ENCODE data around the gene PYROXD2. TPM values are rescaled to one million over a fixed set of nuclear protein-coding genes. Genes with fewer than 3 reads are reported as not detected.

Gene PYROXD2
- total and polyA plus RNA-seq, 2 of the 8 experiments (the other 6 are each of a cell fraction or from before 2014, with no cell fraction given): 3.2 to 5.4 TPM

- Histone ChIP-seq H3K79me2 (ENCODE audit: control insufficient read depth in 1 of 2, insufficient read depth in 2 of 2, low read length in 2 of 2) (no peaks in the 10 kb centered on the region), H3K27ac (ENCODE audit: low read depth, low read length) (no peak overlapping the region), H3K18ac (ENCODE audit: extremely low read depth, low read length) (no peak overlapping the region), H3K23ac (ENCODE audit: insufficient read length) (no peak overlapping the region), H3K27me3 (replicated peaks in 1 of 4; ENCODE audit: control insufficient read depth in 3 of 4, extremely low read depth in 1 of 4, insufficient read depth in 3 of 4, low read length in 3 of 4) (0 out of 7 replicates have a peak, but pooled peaks cover 0 to 3% (median 0%) of the 10 kb centered on the region in 4 experiments), H2AK5ac (ENCODE audit: low read depth, low read length) (no peak overlapping the region), H2BK20ac (ENCODE audit: low read length) (no peak overlapping the region), H2BK12ac (ENCODE audit: low read depth, low read length) (no peak overlapping the region), H3K56ac (replicated peaks; ENCODE audit: insufficient read length, low read depth, low read length) (no peak overlapping the region), H3K4ac (replicated peaks; ENCODE audit: insufficient read length, low read depth, low read length) (no peak overlapping the region), H3K4me3 (ENCODE audit: extremely low read depth in 1 of 4, insufficient read depth in 2 of 4, low read depth in 3 of 4, low read length in 4 of 4) (no peak overlapping the region), H3K36me3 (ENCODE audit: control insufficient read depth in 2 of 4, insufficient read depth in 4 of 4, low read length in 3 of 4) (no peaks in the 10 kb centered on the region), H3K4me1 (replicated peaks in 1 of 4; ENCODE audit: control insufficient read depth in 3 of 4, insufficient read depth in 4 of 4, low read length in 3 of 4) (no peaks in the 10 kb centered on the region), H3K23me2 (ENCODE audit: low read depth, low read length) (no peaks in the 10 kb centered on the region; the same call in 1 of the 2 replicates), H3K4me2 (ENCODE audit: insufficient read depth in 1 of 2, low read depth in 2 of 2, low read length in 2 of 2) (no peak overlapping the region), H4K20me1 (replicated peaks in 1 of 2; ENCODE audit: control insufficient read depth in 1 of 2, insufficient read depth in 2 of 2, low read length in 2 of 2) (no peaks in the 10 kb centered on the region), H2AFZ (ENCODE audit: low read length) (no peak overlapping the region), H4K8ac (ENCODE audit: extremely low read depth, insufficient read depth, low read length) (no peak overlapping the region), H3K14ac (ENCODE audit: insufficient read length) (no peak overlapping the region), H2BK15ac (ENCODE audit: low read length) (no peak overlapping the region), H3K9ac (replicated peaks in 1 of 4; ENCODE audit: extremely low read depth in 1 of 4, low read depth in 3 of 4, low read length in 3 of 4) (no peak overlapping the region), H3K79me1 (ENCODE audit: low read depth, low read length) (no peaks in the 10 kb centered on the region), H3K9me3 (ENCODE audit: insufficient read depth in 2 of 2, low read depth in 1 of 2, low read length in 1 of 2) (no peaks in the 10 kb centered on the region), H2BK120ac (replicated peaks; ENCODE audit: low read depth, low read length) (no peak overlapping the region), H2BK5ac (ENCODE audit: low read depth, low read length) (no peak overlapping the region), H4K91ac (replicated peaks; ENCODE audit: insufficient read length, low read length) (no peak overlapping the region), H4K5ac (ENCODE audit: insufficient read length, low read depth, low read length) (no peak overlapping the region)
- POLR2A ChIA-PET (ENCODE audit: partially characterized antibody): no interaction called here
- CTCF ChIA-PET (ENCODE audit: partially characterized antibody): interaction anchor here (1.8 to 2.5 kb wide), 2 partner anchors 14 to 19 kb away, joined by 5 to 7 read pairs; no protein-coding TSS in a partner anchor
- DNase-seq (ENCODE audit: low read depth in 1 of 2, low spot score in 2 of 2) (no peak), FAIRE-seq (no peak)
- 83% methylated on average over 6 of the region's 6 CpGs; no CpG with 5 or more reads in 1 of the 2 experiments for WGBS, 2 experiments (ENCODE audit: extremely low coverage in 1 of 2, insufficient coverage in 1 of 2, insufficient read length in 1 of 2, insufficient replicate concordance in 2 of 2, low coverage in 1 of 2, low lambda C conversion rate in 2 of 2, missing lambda C conversion rate in 1 of 2)
- no peak for TF ChIP-seq SAP30 (IDR thresholded peaks at IDR 0.05; ENCODE audit: insufficient read depth, insufficient replicate concordance, low read length)
- TF ChIP-seq USF2 (IDR thresholded peaks at IDR 0.05; ENCODE audit: low read length): no peak
- no peak for TF ChIP-seq JUND (IDR thresholded peaks at IDR 0.05; ENCODE audit: low read length)
- no peak for TF ChIP-seq RAD21 (IDR thresholded peaks at IDR 0.05 in 1 of 2, conservative IDR thresholded peaks at IDR 0.05 in 1 of 2; ENCODE audit: low read depth in 2 of 2, low read length in 2 of 2)
- no peak for TF ChIP-seq MAX (IDR thresholded peaks at IDR 0.05)
- TF ChIP-seq RFX5 (IDR thresholded peaks at IDR 0.05; ENCODE audit: borderline replicate concordance, low read depth, low read length): no peak
- TF ChIP-seq TBP (IDR thresholded peaks at IDR 0.05; ENCODE audit: low read depth, low read length): no peak
- TF ChIP-seq ASH2L (IDR thresholded peaks at IDR 0.05; ENCODE audit: low read length): no peak
- no peak for TF ChIP-seq YY1 (IDR thresholded peaks at IDR 0.05; ENCODE audit: low read depth, low read length)
- no peak for TF ChIP-seq HDAC2 (IDR thresholded peaks at IDR 0.05; ENCODE audit: borderline replicate concordance in 1 of 2, low read depth in 2 of 2, low read length in 2 of 2)
- no peak for TF ChIP-seq POU5F1 (IDR thresholded peaks at IDR 0.05; ENCODE audit: low read depth, low read length)
- TF ChIP-seq SIX5 (IDR thresholded peaks at IDR 0.05; ENCODE audit: low read depth, low read length): no peak
- no peak for TF ChIP-seq KDM1A (IDR thresholded peaks at IDR 0.05; ENCODE audit: borderline replicate concordance, low read length)
Measured at GRCh38 chr10:98346847-98347246, 68.1 kb downstream of the PYROXD2 start.

Measured in H1 (cell line).